RWPE2 (cell line): ENCODE measurements around the gene MRGPRE.
A peak's percentile ranks its signal among the peaks of the same experiment; 100 is the strongest.

Experiments used
- ATAC-seq: fragments of 200-7000 bp; cut with Tn5 transposase; 3 replicates; pipeline ENCODE4 v1.9.1; 2021; ENCODE audit warnings: low read depth
- DNase-seq: peaks from one replicate; pipeline ENCODE4 v3.0.0-alpha.2; 2020; ENCODE audit warnings: low spot score
- H3K27ac ChIP-seq: fragments of 450-650 bp; 2 replicates; pipeline ENCODE4 v1.5.1; 2017; ENCODE audit warnings: mild to moderate bottlenecking; ENCODE audit not compliant: poor library complexity, severe bottlenecking
- H3K27me3 ChIP-seq: fragments of 250-450 bp; sonication (Bioruptor Pico); 2 replicates; pipeline ENCODE4 v1.5.1; 2021; ENCODE audit warnings: mild to moderate bottlenecking, moderate library complexity; ENCODE audit not compliant: insufficient read depth, poor library complexity, severe bottlenecking
- H3K36me3 ChIP-seq: fragments of 250-450 bp; sonication (Bioruptor Pico); 2 replicates; pipeline ENCODE4 v1.5.1; 2020; ENCODE audit warnings: low read depth, mild to moderate bottlenecking, moderate library complexity
- H3K4me1 ChIP-seq: fragments of 250-450 bp; sonication (Bioruptor Pico); 2 replicates; pipeline ENCODE4 v1.5.1; 2021; ENCODE audit warnings: mild to moderate bottlenecking, moderate library complexity; ENCODE audit not compliant: insufficient read depth, poor library complexity, severe bottlenecking
- H3K4me3 ChIP-seq: fragments of 250-450 bp; sonication (Bioruptor Pico); 2 replicates; pipeline ENCODE4 v1.5.1; 2021; ENCODE audit warnings: mild to moderate bottlenecking, moderate library complexity; ENCODE audit not compliant: severe bottlenecking
- H3K9me3 ChIP-seq: fragments of 250-450 bp; sonication (Bioruptor Pico); 2 replicates; pipeline ENCODE4 v1.5.1; 2021; ENCODE audit warnings: mild to moderate bottlenecking, moderate library complexity; ENCODE audit not compliant: severe bottlenecking
- TF ChIP-seq, protein P1 (sequence below): fragments of 450-650 bp; IDR thresholded peaks from one replicate; pipeline ENCODE4 v1.5.1; 2017; ENCODE audit warnings: mild to moderate bottlenecking, moderate library complexity; ENCODE audit not compliant: poor library complexity, severe bottlenecking

MRGPRE gene

DNA sequence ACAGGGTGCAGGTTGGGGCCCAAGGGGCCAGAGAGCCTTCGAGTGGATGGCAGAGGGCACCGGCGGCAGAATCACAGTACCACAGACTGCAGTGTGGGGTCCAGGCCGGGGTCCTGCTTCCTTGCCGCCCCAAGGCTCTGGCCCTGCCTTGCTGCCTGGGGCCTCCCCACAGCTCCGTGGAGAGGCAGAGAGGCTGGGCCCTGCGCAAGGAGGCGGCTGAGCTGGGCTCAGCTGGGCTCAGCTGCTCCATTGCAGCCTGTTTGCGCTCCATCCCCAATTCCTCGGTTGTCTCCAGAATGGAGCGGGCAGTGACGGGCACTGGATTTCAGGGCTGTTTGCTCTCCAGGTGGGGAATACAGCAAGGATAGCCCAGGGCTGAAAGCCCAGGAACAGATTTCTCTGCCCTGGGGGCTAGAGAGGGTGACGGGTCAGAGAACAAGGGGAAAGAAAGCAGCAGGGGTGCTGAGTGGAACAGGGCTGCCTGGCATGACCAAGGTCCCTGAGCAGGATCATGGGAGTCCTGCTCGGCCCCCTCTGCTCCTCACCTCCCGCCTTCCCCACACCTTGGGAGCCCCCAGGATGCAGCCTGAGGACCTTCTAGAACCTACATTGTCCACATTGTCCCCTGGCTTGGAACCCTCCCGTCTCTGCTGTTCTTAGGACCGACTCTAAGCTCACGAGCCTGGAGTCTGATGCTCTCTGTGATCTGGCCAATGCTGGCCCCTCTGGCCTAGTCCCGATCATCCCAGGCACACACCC lies 32.5 kb downstream of the MRGPRE start:
- TF ChIP-seq, protein P1, sequence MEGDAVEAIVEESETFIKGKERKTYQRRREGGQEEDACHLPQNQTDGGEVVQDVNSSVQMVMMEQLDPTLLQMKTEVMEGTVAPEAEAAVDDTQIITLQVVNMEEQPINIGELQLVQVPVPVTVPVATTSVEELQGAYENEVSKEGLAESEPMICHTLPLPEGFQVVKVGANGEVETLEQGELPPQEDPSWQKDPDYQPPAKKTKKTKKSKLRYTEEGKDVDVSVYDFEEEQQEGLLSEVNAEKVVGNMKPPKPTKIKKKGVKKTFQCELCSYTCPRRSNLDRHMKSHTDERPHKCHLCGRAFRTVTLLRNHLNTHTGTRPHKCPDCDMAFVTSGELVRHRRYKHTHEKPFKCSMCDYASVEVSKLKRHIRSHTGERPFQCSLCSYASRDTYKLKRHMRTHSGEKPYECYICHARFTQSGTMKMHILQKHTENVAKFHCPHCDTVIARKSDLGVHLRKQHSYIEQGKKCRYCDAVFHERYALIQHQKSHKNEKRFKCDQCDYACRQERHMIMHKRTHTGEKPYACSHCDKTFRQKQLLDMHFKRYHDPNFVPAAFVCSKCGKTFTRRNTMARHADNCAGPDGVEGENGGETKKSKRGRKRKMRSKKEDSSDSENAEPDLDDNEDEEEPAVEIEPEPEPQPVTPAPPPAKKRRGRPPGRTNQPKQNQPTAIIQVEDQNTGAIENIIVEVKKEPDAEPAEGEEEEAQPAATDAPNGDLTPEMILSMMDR: no peak
- Histone ChIP-seq H3K27ac (no peak overlapping the region), H3K4me3 (no peak overlapping the region), H3K9me3 (no peaks in the 10 kb centered on the region), H3K36me3 (no peaks in the 10 kb centered on the region), H3K27me3 (peaks cover 39% of the 10 kb centered on the region), H3K4me1 (no peaks in the 10 kb centered on the region)
- DNase-seq: no peak
- ATAC-seq: no peak

DNA sequence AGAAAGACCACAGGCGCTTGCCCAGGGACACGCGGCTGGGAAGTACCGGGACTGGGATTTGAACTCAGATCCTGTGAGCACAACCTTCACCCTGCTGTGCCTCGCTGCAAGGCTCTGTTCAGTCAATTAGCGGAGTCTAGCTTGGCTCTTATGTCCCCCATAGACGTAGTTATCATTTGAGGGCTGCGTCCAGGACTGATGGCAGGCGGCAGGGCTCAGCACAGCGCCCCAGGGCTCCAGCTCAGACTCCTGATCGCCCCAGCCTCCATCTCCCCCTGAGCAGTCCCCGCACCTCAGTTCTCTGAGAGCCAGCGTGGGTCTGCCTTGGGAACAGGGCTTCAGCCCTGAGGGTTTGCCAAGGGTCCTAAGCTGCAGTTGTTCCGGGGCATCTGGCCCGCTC lies 33.4 kb downstream of the MRGPRE start:
- no peaks in the 10 kb centered on the region for H3K4me1 ChIP-seq
- H3K27me3 ChIP-seq: peaks cover 32% of the 10 kb centered on the region

DNA sequence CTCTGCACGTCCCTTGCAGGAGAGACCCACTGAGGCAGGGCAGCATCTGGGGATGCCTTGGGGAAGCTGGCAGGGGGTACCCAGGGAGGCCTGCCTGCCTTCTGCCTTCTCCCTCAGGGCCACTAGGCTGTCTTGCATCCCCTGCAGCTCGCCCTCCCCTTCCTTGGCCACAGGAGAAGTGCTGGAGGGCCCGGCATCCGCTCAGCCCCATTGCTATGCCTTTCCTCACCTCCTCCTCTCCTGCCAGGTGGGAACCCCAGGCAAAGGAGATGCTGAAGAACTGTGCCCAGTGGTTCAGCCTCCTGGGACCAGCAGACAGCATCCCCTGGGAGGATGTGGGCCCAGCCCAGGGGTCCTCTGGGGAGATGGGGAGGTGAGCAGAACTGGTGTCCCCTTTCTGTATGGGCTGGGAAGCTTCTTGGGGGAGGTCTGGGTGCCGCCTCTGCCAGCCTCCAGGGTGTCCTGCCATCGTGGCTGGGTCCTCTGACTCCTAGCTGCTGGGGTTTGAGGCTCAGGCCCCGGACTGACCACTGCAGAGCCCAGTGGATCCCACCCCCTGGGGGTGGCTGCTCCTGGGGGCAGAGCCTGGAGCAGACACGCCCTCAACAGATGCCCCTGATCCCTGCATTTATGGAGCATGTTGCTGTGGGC lies 34.2 kb downstream of the MRGPRE start:
- Histone ChIP-seq H3K27ac (no peak overlapping the region), H3K36me3 (no peaks in the 10 kb centered on the region), H3K4me1 (no peaks in the 10 kb centered on the region), H3K9me3 (no peaks in the 10 kb centered on the region), H3K4me3 (no peak overlapping the region), H3K27me3 (peaks cover 24% of the 10 kb centered on the region)
- TF ChIP-seq, protein P1: no peak
- ATAC-seq (no peak), DNase-seq (no peak)

More for the DNA sequence above, 33.4 kb downstream of the MRGPRE start:
- TF ChIP-seq, protein P1: no peak
- Histone ChIP-seq H3K4me3 (no peak overlapping the region), H3K36me3 (no peaks in the 10 kb centered on the region), H3K27ac (no peak overlapping the region), H3K9me3 (no peaks in the 10 kb centered on the region)
- DNase-seq: no peak
- ATAC-seq: no peak

GRCh38 chr11:3197044-3197695 lies 35.0 kb downstream of the MRGPRE start:
- DNase-seq (peak; percentile 34), ATAC-seq (no peak)
- H3K4me1 ChIP-seq: no peaks in the 10 kb centered on the region
- TF ChIP-seq, protein P1: no peak
- H3K36me3 ChIP-seq: no peaks in the 10 kb centered on the region
- H3K4me3 ChIP-seq: no peak overlapping the region
- H3K27me3 ChIP-seq: peaks cover 16% of the 10 kb centered on the region
- H3K27ac ChIP-seq: no peak overlapping the region
- H3K9me3 ChIP-seq: no peaks in the 10 kb centered on the region
